Endothelial cell (in vitro differentiated cells): Measurements from ENCODE around the gene GATA3. TPM values are rescaled to one million over a fixed set of nuclear protein-coding genes. Genes with fewer than 3 reads are reported as not detected.

Experiments
- DNase-seq: peaks from one replicate; pipeline ENCODE4 v3.0.0; 2021; ENCODE audit warnings: low spot score
- H3K27ac Mint-ChIP-seq: one replicate; pipeline ENCODE4 v1.8.0; 2021; ENCODE audit warnings: mixed read lengths, inconsistent platforms; ENCODE audit not compliant: unreplicated experiment
- H3K27me3 Mint-ChIP-seq: one replicate; pipeline ENCODE4 v1.8.0; 2021; ENCODE audit warnings: mild to moderate bottlenecking, moderate library complexity, mixed read lengths, inconsistent platforms; ENCODE audit not compliant: unreplicated experiment
- H3K36me3 Mint-ChIP-seq: one replicate; pipeline ENCODE4 v1.8.0; 2021; ENCODE audit warnings: mild to moderate bottlenecking, low read depth, mixed read lengths, inconsistent platforms; ENCODE audit not compliant: unreplicated experiment
- H3K4me1 Mint-ChIP-seq: one replicate; pipeline ENCODE4 v1.8.0; 2021; ENCODE audit warnings: mild to moderate bottlenecking, mixed read lengths, inconsistent platforms; ENCODE audit not compliant: unreplicated experiment
- H3K4me3 Mint-ChIP-seq: one replicate; pipeline ENCODE4 v1.8.0; 2021; ENCODE audit warnings: mild to moderate bottlenecking, mixed read lengths, inconsistent platforms; ENCODE audit not compliant: unreplicated experiment
- H3K9me3 Mint-ChIP-seq: one replicate; pipeline ENCODE4 v1.8.0; 2021; ENCODE audit warnings: mixed read lengths, inconsistent platforms; ENCODE audit not compliant: unreplicated experiment
- total RNA-seq: library from RNA; stranded (reverse); fragmentation: NEBNext Ultra II Directional; extraction: Animal tissue kit (Norgen Biotek cat#: 25700); gene quantifications from one replicate; pipeline ENCODE4 v1.2.1, GENCODE V29; 2021; ENCODE audit not compliant: unreplicated experiment
- TF ChIP-seq, protein P1 (sequence below): fragments of 200-600 bp; sonication (generic); IDR thresholded peaks from one replicate; pipeline ENCODE4 v1.5.0; 2021; ENCODE audit warnings: antibody characterized with exemption; ENCODE audit not compliant: unreplicated experiment

The GATA3 gene
- total RNA-seq, 1 donor from 2014 or later, result 70.9 TPM

DNA sequence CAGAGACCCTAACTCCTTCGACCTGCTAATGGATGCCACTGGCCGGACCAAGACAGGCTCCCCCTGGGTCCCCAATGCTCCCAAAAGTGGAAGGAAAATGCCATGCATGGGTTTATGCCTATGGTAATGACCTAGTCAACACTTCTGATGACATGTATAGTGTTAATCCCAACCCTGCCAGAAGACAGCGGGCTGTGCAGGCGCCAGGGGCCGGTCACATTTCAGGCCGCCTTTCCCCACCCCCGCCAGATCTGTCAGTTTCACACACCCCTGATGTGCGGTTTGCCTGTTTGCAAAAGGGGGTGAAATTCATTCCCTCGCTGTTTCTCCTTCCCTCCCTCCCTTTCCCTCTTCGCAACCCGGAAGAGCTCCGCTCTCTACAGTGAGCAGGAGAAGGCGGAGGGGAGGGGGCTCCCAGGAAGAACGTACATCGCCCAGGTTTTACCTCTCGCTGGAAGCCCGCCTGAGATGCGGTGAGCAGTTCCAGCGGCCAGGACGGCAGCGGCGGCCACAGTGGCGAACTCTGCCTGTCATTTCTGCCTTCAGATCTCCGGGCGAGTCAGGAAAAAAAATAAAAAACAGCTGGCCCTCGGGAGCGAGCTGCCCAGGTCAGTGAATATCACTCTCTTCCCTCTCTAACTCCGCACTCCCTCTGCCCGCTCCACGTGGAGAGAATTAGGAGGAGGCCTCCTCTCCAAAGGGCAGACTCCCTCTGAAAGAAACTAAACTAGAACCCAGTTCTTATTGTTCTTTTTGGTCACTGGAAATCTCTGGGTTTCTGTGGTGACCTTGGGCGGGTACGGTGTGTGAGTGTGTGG, 9.4 kb upstream of the GATA3 start:
- TF ChIP-seq, protein P1, sequence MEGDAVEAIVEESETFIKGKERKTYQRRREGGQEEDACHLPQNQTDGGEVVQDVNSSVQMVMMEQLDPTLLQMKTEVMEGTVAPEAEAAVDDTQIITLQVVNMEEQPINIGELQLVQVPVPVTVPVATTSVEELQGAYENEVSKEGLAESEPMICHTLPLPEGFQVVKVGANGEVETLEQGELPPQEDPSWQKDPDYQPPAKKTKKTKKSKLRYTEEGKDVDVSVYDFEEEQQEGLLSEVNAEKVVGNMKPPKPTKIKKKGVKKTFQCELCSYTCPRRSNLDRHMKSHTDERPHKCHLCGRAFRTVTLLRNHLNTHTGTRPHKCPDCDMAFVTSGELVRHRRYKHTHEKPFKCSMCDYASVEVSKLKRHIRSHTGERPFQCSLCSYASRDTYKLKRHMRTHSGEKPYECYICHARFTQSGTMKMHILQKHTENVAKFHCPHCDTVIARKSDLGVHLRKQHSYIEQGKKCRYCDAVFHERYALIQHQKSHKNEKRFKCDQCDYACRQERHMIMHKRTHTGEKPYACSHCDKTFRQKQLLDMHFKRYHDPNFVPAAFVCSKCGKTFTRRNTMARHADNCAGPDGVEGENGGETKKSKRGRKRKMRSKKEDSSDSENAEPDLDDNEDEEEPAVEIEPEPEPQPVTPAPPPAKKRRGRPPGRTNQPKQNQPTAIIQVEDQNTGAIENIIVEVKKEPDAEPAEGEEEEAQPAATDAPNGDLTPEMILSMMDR, result no peak
- no peaks in the 10 kb centered on the region for H3K36me3 Mint-ChIP-seq
- DNase-seq, result no peak
- no peaks in the 10 kb centered on the region for H3K9me3 Mint-ChIP-seq
- peaks cover 66% of the 10 kb centered on the region for H3K4me1 Mint-ChIP-seq
- H3K27ac Mint-ChIP-seq, result no peak overlapping the region
- H3K27me3 Mint-ChIP-seq, result peaks cover 47% of the 10 kb centered on the region
- H3K4me3 Mint-ChIP-seq, result peak overlapping the region; percentile 73

DNA sequence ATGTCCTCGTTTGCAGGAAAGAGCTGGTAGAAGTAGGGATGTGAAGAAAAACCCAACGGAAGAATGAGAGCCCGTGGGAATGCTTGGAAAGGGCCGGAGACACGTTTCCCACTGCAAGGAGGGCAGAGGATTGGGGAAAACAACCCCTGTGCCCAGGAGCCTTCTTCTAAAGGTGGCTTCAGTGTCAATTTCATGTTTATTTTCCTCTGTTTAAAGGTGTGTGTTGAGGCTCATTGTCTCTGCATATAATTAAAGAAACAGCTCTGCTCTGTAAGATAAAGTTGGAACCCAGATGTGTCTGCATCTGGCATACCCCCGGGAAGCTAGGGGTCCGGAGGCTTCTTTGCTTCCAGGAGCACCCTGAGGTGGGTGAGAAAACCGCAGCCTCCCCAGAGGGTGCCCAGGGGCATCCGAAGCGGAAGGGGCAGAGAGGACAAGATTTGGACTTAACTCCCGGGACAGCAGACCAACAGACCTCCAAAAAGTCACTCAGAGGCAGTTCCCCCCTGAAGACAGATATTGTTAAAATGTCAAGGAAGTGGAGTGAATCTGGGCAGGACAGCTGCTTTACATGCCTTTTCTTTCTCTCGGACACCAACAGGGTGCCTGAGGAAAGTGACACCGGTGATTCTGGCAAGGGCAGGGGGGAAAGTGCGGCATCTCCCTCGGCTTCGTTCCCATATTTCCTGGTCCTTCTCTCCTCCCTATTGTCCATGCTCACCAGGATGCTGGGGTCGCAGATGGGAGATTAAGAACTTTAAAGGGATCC, 8.6 kb upstream of the GATA3 start:
- no peak for DNase-seq
- peak overlapping the region; percentile 73 for H3K4me3 Mint-ChIP-seq
- peaks cover 66% of the 10 kb centered on the region for H3K4me1 Mint-ChIP-seq
- H3K27ac Mint-ChIP-seq, result no peak overlapping the region
- no peaks in the 10 kb centered on the region for H3K9me3 Mint-ChIP-seq
- H3K27me3 Mint-ChIP-seq, result peaks cover 47% of the 10 kb centered on the region
- no peaks in the 10 kb centered on the region for H3K36me3 Mint-ChIP-seq
- TF ChIP-seq, protein P1, result no peak

DNA sequence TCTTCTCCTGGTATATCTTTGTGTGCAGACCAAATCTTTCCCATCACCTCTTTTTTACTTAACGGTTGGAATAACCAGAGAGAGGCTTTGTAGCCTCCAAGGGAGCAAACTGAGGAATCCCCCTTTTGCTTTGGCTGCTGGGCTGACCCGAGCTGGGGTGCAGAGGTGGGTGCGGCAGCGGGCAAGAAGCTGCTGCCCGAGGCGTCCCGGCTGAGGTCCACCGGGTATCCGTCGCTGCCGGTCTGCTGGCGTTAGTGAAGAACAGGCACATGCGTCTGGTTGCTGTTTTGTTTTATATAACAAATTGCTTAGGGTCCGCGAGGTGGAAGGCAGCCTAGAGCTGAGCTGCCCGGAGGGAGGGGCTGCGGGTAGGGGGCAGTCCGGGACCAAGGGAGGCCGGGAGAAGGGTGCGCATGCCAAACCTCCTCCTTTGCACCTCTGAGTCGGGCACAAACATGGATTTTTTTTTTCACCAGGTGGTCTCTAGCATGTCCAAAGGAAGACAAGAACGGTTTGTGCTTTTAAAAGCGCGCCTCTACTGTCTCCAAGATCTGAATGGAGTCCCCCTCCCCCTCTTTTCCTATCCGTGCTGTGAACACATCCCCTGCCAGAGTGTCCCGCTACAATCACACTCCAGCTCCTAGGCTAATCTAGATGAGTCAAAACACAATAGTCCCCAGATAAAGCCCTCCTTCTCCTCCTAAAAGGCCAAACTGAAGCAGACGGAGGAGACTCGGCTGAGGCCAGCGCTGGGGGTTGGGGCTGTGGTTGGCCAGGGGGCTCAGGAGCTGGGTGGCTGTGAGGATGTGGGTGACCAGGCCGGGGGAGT, 6.8 kb upstream of the GATA3 start:
- no peak for DNase-seq
- H3K36me3 Mint-ChIP-seq, result no peaks in the 10 kb centered on the region
- H3K27me3 Mint-ChIP-seq, result peaks cover 43% of the 10 kb centered on the region
- H3K9me3 Mint-ChIP-seq, result no peaks in the 10 kb centered on the region
- TF ChIP-seq, protein P1, result no peak
- peak overlapping the region; percentile 76 for H3K4me3 Mint-ChIP-seq
- H3K27ac Mint-ChIP-seq, result no peak overlapping the region
- H3K4me1 Mint-ChIP-seq, result peaks cover 58% of the 10 kb centered on the region

DNA sequence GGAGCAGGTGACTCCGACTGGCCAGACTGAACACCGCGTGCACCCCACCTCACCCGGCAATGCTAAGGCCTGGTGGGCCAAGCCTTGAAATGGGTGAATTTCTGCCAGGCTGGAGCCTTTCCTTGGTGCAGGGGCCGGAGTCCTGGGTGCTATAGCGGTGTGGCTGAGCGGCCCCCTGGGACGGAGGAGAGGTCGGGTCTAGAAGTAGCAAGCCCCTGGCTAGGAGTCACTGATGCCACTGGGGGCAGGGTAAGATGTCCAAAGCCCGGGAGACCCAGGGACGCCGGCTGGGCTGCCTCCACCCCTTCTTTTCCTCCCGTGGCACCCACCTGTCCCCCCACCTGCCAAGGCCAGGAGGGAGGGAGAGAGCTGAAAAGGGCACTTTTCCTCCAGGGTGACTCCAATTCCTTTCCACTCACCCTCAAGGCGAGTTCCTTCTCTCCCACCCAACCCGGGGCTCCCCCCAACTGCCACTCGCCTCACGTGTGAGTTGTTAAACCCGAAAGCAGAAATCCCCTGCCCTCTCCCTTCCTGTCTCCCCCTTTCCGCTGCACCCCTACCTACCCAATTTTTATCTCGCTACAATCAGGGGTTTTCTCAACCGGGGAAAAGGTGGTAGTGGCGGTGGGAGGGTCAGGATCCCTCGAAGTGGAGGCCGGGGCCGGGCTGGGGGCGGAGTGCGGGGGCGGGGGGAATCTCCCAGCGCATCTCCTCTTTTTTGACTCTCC, 6.0 kb upstream of the GATA3 start:
- Mint-ChIP-seq H3K27ac (no peak overlapping the region), H3K9me3 (no peaks in the 10 kb centered on the region)
- DNase-seq, result no peak

More for the DNA sequence above, 6.0 kb upstream of the GATA3 start:
- Mint-ChIP-seq H3K4me1 (peaks cover 58% of the 10 kb centered on the region), H3K27me3 (peaks cover 43% of the 10 kb centered on the region), H3K36me3 (no peaks in the 10 kb centered on the region), H3K4me3 (peak overlapping the region; percentile 85)
- TF ChIP-seq, protein P1, result no peak
